Stomach (tissue), 9 donors: ENCODE measurements around the gene NUSAP1. TPM values are rescaled to one million over a fixed set of nuclear protein-coding genes. Genes with fewer than 3 reads are reported as not detected.

Experiments used
- DNase-seq, 2 donors: peaks; one replicate each; pipeline versions ENCODE4 v3.0.0 to v3.0.0-alpha.2; 2013 to 2019
- H3K27ac ChIP-seq, 5 donors: fragments of 200-600 bp in 4 of 5; sonication (generic) in 4 of 5; one replicate each; pipeline ENCODE4 v1.5.1; 2013 to 2019; ENCODE audit warnings: mild to moderate bottlenecking in 1 of 5, moderate library complexity in 1 of 5
- H3K27me3 ChIP-seq, 3 donors: fragments of 200-600 bp; sonication (generic); one replicate each; pipeline ENCODE4 v1.5.1; 2017 to 2019; ENCODE audit warnings: mixed run types in 1 of 3
- H3K36me3 ChIP-seq, 4 donors: fragments of 200-600 bp; sonication (generic); 1 replicate in 3 of 4; 2 replicates in 1 of 4; pipeline ENCODE4 v1.5.1; 2016 to 2019
- H3K4me1 ChIP-seq, 4 donors: fragments of 200-600 bp; sonication (generic); one replicate each; pipeline ENCODE4 v1.5.1; 2016 to 2019
- H3K4me3 ChIP-seq, 4 donors: fragments of 200-600 bp; sonication (generic) in 3 of 4; one replicate each; pipeline ENCODE4 v1.5.1; 2016 to 2019; ENCODE audit warnings: mild to moderate bottlenecking in 1 of 4
- H3K9me3 ChIP-seq, 4 donors: fragments of 200-600 bp; sonication (generic); one replicate each; pipeline ENCODE4 v1.5.1; 2016 to 2019
- EP300 ChIP-seq: sonication (generic); formaldehyde crosslinking; IDR thresholded peaks from one replicate; pipeline ENCODE4 v1.6.1; 2017; ENCODE audit warnings: antibody characterized with exemption
- POLR2A ChIP-seq, 4 donors: fragments of 450-650 bp; IDR thresholded peaks; one replicate each; pipeline ENCODE4 v1.6.1; 2016; ENCODE audit warnings: antibody characterized with exemption in 4 of 4, control low read depth in 2 of 4, mild to moderate bottlenecking in 1 of 4, moderate library complexity in 1 of 4
- POLR2AphosphoS5 ChIP-seq, 3 donors: sonication (generic); formaldehyde crosslinking; IDR thresholded peaks; one replicate each; pipeline ENCODE4 v1.6.1; 2016; ENCODE audit warnings: antibody characterized with exemption in 3 of 3
- WGBS, 5 donors: extraction: QIAGEN DNeasy Blood & Tissue Kit in 3 of 5; methylation state at CpG; one replicate each; pipeline versions ENCODE4 v1.1.5 to v1.1.7; 2013 to 2018; 5-methylcytosine and 5-hydroxymethylcytosine counted together
- intact Hi-C: fragments of 100-400 bp; cut with DNase I; formaldehyde crosslinking; loops from one replicate; pipeline ENCODE4 v1.15.1; 2023; ENCODE audit warnings: low total_unique reads
- polyA plus RNA-seq, 3 donors: library from polyadenylated mRNA; stranded (reverse); fragments of 200-250 nt; gene quantifications; one replicate each; pipeline ENCODE4 v1.2.3, GENCODE V29; 2013
- total RNA-seq, 5 donors: library from RNA; depleted of rRNA; stranded (reverse); fragments of >200 nt; gene quantifications; one replicate each; pipeline versions ENCODE4 v1.1.0 to v1.2.3, GENCODE V29; 2014 to 2016
- TF ChIP-seq, protein P1 (sequence below), 7 experiments: fragments of 450-650 bp in 4 of 7; fragments of 200-600 bp in 3 of 7; sonication (generic) in 3 of 7; IDR thresholded peaks; one replicate each; pipeline ENCODE4 v1.5.1; 2016 to 2019; ENCODE audit warnings: antibody characterized with exemption in 7 of 7, control low read depth in 2 of 7, mild to moderate bottlenecking in 1 of 7
- donor health status: healthy with polysubstance abuse.
- donor health status: Bipolar disorder and iron deficiency.
- donor health status: healthy.

The NUSAP1 gene
- total and polyA plus RNA-seq, 8 donors: 2.9 to 55.8 (median 12.4) TPM

DNA sequence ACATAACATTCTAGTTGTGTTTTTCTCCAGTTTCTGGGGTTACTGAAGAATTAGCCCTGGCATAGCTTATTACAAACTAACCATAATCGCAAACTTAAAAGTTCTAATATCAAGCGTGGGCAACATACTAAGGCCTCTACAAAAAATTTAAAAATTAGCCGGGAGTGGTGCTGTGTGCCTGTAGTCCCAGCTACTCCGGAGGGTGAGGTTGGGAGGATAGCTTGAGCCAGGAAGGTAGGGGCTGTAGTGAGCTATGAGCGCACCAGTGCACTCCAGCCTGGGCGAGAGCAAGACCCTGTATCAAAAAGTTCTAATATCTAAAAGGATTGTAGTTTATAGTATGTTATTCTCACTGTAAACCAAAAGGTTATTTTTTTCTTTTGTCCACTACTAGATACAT is 1.4 kb upstream of the NUSAP1 start:
- H3K4me3 ChIP-seq: peak overlapping the region in 2 of 4 donors; percentile 80 to 93
- 68 to 73% (median 72%) methylated on average over 6 of the region's 6 CpGs for WGBS, 5 donors

DNA sequence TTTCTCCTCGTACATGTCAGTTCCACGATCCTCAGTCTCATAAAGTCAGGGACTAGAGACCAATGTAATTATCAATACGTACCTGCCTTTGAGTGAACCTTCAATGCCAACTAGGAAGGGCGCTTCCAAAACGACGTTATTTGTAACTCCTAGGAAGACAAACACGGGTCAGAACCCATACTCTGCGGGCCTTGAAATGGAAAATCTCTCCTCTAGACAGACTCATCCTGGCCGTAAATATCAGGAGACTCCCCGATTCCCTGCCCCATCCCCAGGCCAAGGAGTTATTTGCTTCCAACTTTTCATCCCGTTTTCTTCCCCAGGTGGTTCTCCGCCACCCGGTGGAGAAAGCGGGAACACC is 868 bp upstream of the NUSAP1 start:
- H3K27me3 ChIP-seq: no peaks in the 10 kb centered on the region
- DNase-seq: peak in 1 of 2 donors; percentile 69
- 0 to 3% (median 1%) methylated on average over 14 of the region's 14 CpGs for WGBS, 5 donors
- intact Hi-C loops: no loop called here
- no peak for TF ChIP-seq POLR2AphosphoS5 (IDR thresholded peaks at IDR 0.05)
- TF ChIP-seq, protein P1, sequence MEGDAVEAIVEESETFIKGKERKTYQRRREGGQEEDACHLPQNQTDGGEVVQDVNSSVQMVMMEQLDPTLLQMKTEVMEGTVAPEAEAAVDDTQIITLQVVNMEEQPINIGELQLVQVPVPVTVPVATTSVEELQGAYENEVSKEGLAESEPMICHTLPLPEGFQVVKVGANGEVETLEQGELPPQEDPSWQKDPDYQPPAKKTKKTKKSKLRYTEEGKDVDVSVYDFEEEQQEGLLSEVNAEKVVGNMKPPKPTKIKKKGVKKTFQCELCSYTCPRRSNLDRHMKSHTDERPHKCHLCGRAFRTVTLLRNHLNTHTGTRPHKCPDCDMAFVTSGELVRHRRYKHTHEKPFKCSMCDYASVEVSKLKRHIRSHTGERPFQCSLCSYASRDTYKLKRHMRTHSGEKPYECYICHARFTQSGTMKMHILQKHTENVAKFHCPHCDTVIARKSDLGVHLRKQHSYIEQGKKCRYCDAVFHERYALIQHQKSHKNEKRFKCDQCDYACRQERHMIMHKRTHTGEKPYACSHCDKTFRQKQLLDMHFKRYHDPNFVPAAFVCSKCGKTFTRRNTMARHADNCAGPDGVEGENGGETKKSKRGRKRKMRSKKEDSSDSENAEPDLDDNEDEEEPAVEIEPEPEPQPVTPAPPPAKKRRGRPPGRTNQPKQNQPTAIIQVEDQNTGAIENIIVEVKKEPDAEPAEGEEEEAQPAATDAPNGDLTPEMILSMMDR (IDR thresholded peaks at IDR 0.05): peak in 1 of 7 experiments; percentile 79
- peak overlapping the region; percentile 77 to 96 (median 86) for H3K4me3 ChIP-seq
- H3K9me3 ChIP-seq: no peaks in the 10 kb centered on the region
- H3K4me1 ChIP-seq: peaks cover 10 to 33% (median 20%) of the 10 kb centered on the region in 4 donors
- H3K27ac ChIP-seq: peak overlapping the region; percentile 45 to 85 (median 84)
- H3K36me3 ChIP-seq: no peaks in the 10 kb centered on the region

More for the DNA sequence above, 1.4 kb upstream of the NUSAP1 start:
- no peak for DNase-seq
- Histone ChIP-seq H3K9me3 (no peaks in the 10 kb centered on the region), H3K27me3 (no peaks in the 10 kb centered on the region), H3K36me3 (no peaks in the 10 kb centered on the region), H3K4me1 (peaks cover 10 to 33% (median 20%) of the 10 kb centered on the region in 4 donors), H3K27ac (no peak overlapping the region)
- TF ChIP-seq POLR2A (IDR thresholded peaks at IDR 0.05): no peak
- no peak for TF ChIP-seq EP300
- TF ChIP-seq, protein P1 (IDR thresholded peaks at IDR 0.05): no peak
- no peak for TF ChIP-seq POLR2AphosphoS5 (IDR thresholded peaks at IDR 0.05)
- intact Hi-C loops: no loop called here

DNA sequence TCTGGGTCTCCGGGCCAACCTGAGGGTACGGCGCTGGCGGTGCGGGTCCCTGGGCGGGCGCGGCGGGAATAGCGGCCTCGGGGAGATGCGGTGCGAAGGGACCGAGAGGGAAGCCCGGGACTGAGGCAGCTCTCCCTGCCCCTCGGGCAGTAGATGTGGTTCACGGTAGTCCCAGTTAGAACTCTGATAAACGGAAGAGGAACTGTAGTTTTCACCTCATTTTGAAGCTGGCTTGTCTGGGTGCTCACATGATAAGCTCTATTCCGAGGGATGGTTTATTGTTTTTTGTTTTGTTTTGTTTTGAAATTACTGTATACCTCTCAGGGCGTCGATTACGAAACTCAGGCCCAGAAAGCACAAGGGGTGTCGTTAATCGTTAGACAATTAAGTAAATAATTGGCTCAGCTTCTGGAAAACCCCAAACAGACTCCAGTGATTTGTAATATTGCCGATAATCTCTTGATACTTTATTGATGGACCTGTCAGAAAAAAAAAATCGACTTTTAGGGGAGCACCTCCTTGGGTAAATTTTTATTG is 413 bp downstream of the NUSAP1 start:
- Histone ChIP-seq H3K4me1 (peaks cover 10 to 33% (median 20%) of the 10 kb centered on the region in 4 donors), H3K27me3 (no peaks in the 10 kb centered on the region), H3K4me3 (peak overlapping the region; percentile 77 to 96 (median 86)), H3K27ac (peak overlapping the region; percentile 58 to 85 (median 84)), H3K9me3 (no peaks in the 10 kb centered on the region), H3K36me3 (no peaks in the 10 kb centered on the region)
- 0 to 1% (median 0%) methylated on average over 11 to 26 of the region's 26 CpGs for WGBS, 5 donors
- no peak for DNase-seq
- intact Hi-C loops: no loop called here
- TF ChIP-seq, protein P1 (IDR thresholded peaks at IDR 0.05): no peak
- no peak for TF ChIP-seq EP300
- no peak for TF ChIP-seq POLR2AphosphoS5 (IDR thresholded peaks at IDR 0.05)
- TF ChIP-seq POLR2A (IDR thresholded peaks at IDR 0.05): no peak

DNA sequence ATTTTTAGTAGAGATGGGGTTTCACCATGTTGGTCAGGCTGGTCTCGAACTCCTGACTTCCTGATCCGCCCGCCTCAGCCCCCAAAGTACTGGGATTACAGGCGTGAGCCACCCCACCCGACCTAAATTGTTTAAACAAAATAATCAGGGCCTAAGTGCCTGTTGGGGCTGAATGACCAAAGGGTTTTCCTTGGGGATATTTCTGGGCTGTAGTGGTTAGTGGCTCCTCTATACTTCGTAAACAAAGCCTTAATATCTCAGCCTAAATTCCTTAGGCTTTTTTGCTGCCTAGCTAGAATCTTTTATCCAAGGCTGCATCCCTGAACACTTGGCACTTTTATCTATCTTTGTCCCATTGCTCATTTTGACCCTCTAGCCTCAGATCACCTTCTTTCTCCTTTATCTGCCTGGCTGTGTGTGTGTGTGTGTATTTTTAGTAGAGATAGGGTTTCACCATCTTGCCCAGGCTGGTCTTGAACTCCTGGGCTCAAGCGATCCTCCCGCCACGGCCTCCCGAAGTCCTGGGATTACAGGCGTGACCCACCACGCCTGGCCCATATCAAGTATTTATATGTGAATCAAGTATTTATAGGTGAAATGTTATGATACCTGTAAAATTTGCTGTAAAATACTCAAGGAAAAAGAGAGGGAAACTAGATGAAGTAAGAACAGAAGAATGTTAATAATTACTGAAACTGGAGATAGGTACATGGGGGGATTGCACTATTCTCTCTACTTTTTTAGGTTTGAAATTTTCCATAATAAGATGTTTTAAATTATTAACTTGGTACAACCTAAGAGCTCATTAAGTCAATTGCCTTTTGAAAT is 1.8 kb downstream of the NUSAP1 start:
- no peak for DNase-seq
- Histone ChIP-seq H3K9me3 (no peaks in the 10 kb centered on the region), H3K4me1 (peaks cover 10 to 33% (median 20%) of the 10 kb centered on the region in 4 donors), H3K27me3 (no peaks in the 10 kb centered on the region), H3K27ac (peak overlapping the region in 1 of 5 donors; percentile 84), H3K36me3 (no peaks in the 10 kb centered on the region), H3K4me3 (peak overlapping the region in 3 of 4 donors; percentile 80 to 96 (median 93))
- intact Hi-C loops: no loop called here
- 70 to 74% (median 73%) methylated on average over 12 of the region's 12 CpGs for WGBS, 5 donors
- no peak for TF ChIP-seq EP300
- TF ChIP-seq, protein P1 (IDR thresholded peaks at IDR 0.05): no peak
- TF ChIP-seq POLR2AphosphoS5 (IDR thresholded peaks at IDR 0.05): no peak
- TF ChIP-seq POLR2A (IDR thresholded peaks at IDR 0.05): no peak
